B cell (primary cell): ENCODE data around the gene NUDT1.

Source experiments
- CTCF ChIP-seq: fragments of 200-600 bp; IDR thresholded peaks from one replicate; pipeline ENCODE4 v1.8.0; 2022; ENCODE audit warnings: antibody characterized with exemption, mild to moderate bottlenecking
- EZH2 ChIP-seq: IDR thresholded peaks from 2 replicates; pipeline ENCODE4 v1.6.1; 2012; ENCODE audit warnings: borderline replicate concordance, low read depth, mild to moderate bottlenecking, moderate library complexity, low read length; ENCODE audit not compliant: insufficient read depth, poor library complexity, severe bottlenecking

GRCh38 chr7:2218444-2218785, 23.6 kb upstream of the NUDT1 start:
- no peak for TF ChIP-seq CTCF
- no peak for TF ChIP-seq EZH2
